Activated CD4-positive, alpha-beta T cell treated with anti-CD3 and anti-CD28 coated beads for 1 hour (primary cell): ENCODE results near the gene AVPR1B.
"Not testable (repeated sequence)": the region's sequence is repeated elsewhere in the genome, so short reads cannot be mapped to it uniquely, and the experiment has no call there.

Experiments used
- DNase-seq: peaks from one replicate; pipeline ENCODE4 v3.0.0-alpha.2; 2020

The AVPR1B gene

DNA sequence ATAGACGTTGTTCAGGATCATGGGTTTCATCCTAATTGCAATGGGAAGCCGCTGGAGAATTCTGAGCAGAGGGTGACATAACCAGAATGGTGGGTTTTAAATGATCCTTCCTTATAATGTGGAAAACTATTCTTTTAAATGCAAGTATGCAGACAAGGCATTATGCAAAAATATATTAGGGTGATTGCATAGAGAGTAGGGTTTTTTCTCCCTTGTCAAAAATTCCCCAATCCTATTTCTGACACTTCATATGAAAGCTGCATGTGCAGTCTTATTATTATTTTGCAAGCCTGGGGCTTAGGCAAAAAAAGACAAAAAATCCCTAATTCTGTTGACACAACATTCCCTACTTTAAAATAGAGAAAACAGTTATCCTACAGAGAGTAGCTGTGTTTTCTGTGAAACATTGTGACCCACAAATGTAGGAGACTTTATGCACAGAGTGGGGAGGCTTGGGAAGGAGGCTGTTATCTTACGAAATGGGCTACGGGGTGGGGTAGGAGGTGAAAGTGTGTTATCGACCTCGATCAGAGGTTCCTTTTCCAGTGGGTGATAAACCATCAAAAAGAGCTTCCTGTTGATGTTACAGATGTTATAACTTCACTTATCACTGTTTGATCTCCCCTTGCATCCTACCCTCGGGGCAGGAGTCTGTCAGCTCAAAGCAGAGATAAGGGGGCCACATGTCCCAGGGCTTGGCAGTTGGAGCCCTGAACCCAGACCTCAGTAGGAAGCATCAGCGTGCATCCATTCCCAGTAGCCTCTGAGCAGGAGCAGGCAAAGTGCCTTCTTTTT, 37.0 kb downstream of the AVPR1B start:
- DNase-seq, result no peak

DNA sequence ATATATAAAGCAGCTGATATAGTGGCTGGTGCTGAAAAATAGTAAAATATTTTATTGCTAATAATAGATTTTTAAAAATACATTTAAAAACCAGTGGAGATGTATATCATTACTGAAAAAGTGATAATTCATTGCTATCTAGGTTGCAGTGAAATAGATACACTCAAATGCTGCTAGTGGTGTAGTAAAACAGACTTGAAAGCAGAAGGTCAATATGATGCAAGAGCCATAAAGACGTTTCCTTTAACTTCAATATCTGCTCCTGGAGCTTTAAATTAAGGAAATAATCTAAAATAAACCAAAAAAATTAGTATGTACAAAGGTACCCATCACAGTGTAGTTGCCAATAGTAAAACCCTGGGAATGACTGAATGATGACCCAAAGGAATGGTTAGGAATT, 38.1 kb downstream of the AVPR1B start:
- DNase-seq, result no peak

DNA sequence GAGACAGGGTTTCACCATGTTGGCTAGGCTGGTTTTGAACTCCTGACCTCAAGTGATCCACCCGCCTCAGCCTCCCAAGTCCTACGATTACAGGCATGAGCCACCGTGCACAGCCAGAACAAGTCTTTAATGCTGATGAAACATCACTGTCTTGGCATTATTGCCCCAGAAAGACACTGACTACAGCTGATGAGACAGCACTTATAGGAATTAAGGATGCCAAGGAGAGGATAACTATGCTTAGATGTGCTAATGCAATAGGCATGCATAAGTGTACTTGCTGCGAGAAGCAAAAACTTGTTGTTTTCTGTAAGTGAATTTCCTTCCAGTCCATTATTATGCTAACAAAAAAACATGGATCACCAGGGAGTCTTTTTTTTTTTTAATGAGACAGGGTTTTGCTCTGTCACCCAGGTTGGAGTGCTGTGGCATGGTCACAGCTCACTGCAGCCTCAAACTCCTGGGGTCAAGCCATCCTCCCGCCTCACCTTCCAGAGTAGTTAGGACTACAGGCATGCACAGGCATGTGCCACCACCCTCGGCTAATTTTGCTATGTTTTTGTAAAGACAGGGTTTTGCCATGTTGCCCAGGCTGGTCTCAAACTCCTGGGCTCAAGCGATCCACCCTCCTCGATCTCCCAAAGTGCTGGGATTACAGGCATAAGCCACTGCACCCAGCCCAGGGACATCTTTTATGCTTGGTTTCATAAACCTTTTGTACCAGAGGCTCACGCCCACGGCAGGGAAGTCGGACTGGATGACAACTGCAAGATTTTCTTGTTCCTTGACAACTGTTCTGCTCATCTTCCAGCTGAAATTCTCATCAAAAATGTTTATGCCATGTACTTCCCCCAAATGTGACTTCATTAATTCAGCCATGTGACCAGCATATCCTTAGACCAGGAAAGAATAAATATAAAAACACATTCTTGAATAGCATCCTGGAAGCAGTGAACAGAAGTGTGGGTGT, 41.1 kb downstream of the AVPR1B start:
- no peak for DNase-seq

DNA sequence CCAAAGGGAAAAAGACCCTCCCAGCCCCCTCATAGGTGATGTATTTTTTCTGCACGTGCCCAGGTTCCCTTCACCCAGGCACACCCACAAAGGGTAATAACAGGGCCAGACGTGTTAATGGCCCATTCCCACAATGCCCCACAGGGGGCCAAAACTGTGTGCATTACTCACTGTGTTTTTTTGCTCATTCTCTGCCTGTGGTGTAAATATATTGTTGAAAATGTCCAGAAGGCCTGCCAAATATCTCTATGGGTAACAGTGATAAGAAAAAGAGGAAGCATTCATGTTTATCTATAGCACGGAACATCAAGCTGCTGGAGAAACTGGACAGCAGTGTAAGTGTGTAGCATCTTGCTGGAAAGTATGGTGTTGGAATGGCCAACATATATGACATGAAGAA, 42.3 kb downstream of the AVPR1B start:
- no peak for DNase-seq

DNA sequence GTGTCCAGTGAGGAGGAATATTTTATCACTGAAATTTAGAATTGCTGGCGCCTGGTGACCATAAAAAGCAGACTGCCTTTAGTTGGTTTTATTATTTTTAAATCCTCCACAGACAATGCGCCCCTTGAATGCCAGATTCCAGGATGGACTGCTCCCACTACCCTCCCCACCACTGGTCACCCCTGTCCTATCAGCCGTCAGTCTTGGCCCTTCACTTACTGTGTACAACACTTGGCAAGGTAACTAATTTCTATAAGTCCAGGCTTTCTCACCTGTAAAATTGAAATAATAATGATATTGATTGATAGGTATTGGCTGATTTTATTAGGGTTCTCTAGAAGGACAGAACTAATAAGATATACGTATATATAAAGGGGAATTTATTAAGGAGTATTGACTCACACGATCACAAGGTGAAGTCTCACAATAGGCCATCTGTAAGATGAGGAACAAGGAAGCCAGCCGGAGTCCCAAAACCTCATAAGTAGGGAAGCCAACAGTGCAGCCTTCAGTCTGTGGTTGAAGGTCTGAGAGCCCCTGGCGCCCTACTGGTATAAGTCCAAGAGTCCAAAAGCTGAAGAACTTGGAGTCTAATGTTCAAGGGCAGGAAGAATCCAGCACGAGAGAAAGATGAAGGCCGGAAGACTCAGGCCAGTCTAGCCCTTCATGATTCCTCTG, 46.4 kb downstream of the AVPR1B start:
- DNase-seq, result no peak

DNA sequence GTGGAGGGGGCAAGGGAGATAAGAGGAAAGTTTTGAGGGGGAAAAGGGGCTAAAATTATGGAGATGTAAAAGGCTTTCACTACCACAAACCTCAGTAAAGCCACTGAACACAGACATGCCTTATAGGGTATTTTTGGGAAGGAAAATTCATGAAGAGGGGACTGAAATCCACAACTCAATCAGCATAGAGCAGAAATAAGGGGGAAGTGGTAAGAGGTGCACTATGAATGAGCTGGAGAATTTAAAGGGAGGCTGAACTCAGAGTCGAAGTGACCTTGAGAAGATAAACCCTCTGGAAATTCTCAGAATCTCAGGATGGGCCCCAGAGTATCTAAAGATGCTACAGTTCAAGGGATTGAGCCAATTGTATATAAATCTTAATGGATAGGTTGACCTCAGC, 48.9 kb downstream of the AVPR1B start:
- no peak for DNase-seq

DNA sequence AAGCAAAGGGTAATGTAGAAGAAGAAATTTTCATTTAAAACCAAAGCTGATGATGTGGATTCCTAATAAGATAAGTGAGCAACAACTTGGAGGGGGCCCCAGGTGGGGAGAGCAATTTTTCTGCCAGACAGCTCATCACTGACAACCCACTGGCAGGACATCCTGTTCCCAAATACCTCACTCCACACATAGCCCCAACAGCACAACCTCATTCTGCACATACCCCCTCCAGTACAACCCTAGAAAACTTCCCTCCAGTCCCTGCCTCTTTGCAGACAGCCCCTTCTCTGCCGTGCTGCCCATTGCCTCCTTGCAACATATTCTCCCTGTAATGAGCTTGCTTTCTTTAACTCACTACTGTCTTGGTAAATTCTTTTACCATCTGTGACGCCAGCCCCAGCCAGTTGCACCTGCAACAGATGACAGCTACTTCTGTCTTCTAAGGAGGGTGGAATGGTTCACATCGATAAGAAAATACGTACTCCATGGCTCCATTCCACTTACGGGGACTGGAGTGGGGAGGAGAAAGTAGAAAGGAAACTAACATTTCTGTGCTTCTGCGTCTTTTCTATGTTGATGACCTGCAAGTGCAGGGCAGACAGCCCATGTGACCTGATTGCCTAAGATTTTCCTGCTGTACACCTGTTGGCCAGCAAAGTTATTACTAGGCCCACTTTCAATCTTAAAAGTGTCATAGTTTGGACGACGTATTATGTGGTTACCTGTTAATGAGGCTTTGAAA, 49.5 kb downstream of the AVPR1B start:
- no peak for DNase-seq

DNA sequence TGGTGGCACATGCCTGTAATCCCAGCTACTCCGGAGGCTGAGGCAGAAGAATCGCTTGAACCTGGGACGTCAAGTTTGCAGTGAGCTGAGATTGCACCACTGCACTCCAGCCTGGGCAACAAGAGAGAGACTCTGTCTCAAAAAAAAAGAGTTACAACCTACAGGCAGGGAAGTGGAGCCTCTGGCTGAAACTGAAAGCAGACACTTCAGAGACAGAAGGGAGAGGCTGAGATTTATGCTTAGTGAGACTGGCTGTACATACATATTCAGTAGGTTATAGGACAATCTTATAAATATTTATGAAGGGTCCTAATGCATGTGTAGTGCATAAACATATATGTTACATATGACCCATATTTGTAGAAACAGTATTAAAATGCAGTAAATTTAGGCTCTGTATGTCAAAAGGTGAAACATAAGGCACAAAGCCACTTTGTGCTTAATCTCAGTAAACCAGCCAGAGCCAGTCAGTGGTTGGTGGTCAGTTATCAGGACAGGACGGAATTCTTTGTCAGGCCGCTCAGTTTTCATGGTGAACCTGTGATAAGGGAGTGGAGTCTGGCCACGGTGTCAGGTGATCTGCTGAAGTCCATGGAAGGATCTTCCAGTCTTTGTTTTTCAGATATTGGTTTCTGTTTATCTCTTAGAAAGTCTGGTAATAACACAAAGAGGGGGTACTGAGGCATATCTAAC, 50.6 kb downstream of the AVPR1B start:
- no peak for DNase-seq

DNA sequence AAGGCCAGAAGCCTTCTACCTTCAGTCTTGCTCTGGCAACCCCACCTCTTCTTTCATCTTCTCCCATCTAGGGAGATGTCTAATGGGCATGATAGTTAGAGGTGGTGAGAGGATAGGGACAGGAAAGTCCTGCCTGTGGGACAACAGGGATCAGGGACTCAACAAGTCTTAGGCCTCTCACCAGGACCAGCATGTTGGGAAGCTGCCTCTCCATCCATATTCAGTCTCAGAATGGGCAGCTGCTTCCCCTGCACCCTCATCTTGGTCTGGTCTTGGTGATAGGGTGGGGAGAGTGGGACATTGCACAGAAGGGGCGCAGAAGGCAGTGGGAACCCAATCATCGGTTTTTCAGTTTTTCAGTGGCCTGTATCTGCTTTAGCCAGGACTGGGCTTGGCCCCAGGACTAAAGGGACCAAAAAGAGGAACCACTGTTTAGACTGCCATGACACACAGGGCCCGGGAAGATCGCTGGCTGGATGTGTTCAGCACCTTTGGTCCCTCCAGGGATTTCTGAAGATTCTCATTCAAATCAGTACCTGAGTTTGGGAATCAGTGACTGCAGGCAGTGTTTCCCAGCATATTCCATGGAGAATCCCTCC, 51.5 kb downstream of the AVPR1B start:
- DNase-seq, result no peak

DNA sequence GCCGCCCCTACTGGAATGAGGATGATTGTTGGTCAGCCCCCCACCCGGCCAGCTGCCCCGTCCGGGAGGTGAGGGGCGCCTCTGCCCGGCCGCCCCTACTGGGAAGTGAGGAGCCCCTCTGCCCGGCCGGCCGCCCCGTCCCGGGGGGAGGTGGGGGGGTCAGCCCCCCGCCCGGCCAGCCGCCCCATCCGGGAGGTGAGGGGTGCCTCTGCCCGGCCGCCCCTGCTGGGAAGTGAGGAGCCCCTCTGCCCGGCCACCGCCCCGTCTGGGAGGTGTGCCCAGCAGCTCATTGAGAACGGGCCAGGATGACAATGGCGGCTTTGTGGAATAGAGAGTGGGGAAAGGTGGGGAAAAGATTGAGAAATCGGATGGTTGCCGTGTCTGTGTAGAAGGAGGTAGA, 52.7 kb downstream of the AVPR1B start:
- not testable (repeated sequence) for DNase-seq

DNA sequence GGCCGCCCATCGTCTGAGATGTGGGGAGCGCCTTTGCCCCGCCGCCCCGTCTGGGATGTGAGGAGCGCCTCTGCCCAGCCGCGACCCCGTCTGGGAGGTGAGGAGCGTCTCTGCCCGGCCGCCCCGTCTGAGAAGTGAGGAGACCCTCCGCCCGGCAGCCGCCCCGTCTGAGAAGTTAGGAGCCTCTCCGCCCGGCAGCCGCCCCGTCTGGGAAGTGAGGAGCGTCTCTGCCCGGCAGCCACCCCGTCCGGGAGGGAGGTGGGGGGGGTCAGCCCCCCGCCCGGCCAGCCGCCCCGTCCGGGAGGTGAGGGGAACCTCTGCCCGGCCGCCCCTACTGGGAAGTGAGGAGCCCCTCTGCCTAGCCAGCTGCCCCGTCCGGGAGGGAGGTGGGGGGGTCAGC, 53.2 kb downstream of the AVPR1B start:
- not testable (repeated sequence) for DNase-seq

DNA sequence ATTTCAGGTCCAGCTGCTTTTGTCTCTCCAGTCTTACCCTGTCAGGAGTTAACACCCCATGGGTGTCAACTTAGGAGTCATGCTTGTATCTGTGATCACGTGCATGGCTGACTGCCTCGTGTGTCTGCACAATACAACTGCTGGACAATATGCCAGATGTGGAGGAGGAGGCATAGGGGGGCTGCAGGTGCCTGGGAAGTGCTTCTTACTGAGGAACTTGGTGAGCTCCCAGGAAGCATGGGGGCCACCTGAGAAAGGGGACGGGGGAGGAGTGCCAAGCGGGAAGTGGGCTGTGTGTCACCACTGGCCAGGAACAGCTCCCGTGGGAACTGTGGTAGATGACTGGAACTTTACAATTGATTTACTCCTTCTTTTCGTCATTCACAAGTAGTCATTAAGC, 54.7 kb downstream of the AVPR1B start:
- no peak for DNase-seq

DNA sequence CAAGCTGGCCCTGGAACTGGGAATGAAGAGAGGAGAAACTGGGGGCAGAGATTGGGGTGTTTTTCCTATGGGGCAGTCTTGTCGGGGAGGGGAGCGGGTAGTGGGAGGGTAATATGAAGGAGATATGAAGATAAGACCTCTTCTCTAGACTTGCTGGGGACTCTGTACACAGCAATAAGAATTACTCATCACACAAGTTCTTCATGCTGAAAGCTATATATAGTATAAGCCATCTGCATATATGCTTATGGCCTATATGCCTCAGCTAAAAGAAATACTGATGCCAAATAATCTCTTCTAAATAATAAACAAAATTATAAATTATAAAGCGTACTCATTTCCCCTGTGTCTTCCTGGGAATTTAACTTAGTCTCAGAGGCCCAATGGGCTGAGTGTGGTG, 56.3 kb downstream of the AVPR1B start:
- no peak for DNase-seq
